Ammon's horn (tissue), 1 donor: ENCODE measurements around the gene TPRA1.

Experiments
- DNase-seq: peaks from one replicate; pipeline ENCODE4 v3.0.0-alpha.2; 2016; ENCODE audit warnings: low spot score

TPRA1 gene

GRCh38 chr3:127590282-127590592, 296 bp downstream of the TPRA1 start:
- no peak for DNase-seq

GRCh38 chr3:127589600-127590281, 792 bp downstream of the TPRA1 start:
- DNase-seq = no peak

- DNase-seq = no peak
Measured at GRCh38 chr3:127588806-127589577, 1.5 kb downstream of the TPRA1 start.

- DNase-seq = no peak
Measured at GRCh38 chr3:127587876-127588275, 2.7 kb downstream of the TPRA1 start.

GRCh38 chr3:127585813-127586413, 4.6 kb downstream of the TPRA1 start:
- DNase-seq = no peak

GRCh38 chr3:127585163-127585812, 5.2 kb downstream of the TPRA1 start:
- no peak for DNase-seq

- DNase-seq = no peak
Measured at GRCh38 chr3:127584734-127585133, 5.8 kb downstream of the TPRA1 start.

- no peak for DNase-seq
Measured at GRCh38 chr3:127580327-127581060, 10.0 kb downstream of the TPRA1 start.

- DNase-seq = no peak
Measured at GRCh38 chr3:127578802-127579201, 11.7 kb downstream of the TPRA1 start.

- no peak for DNase-seq
Measured at GRCh38 chr3:127578168-127578567, 12.4 kb downstream of the TPRA1 start.

- no peak for DNase-seq
Measured at GRCh38 chr3:127577448-127577847, 13.1 kb downstream of the TPRA1 start.

GRCh38 chr3:127574880-127575878, 15.4 kb downstream of the TPRA1 start:
- peak; percentile 90 for DNase-seq

- no peak for DNase-seq
Measured at GRCh38 chr3:127573912-127574311, 16.6 kb downstream of the TPRA1 start.

- no peak for DNase-seq
Measured at GRCh38 chr3:127573401-127573800, 17.1 kb downstream of the TPRA1 start.

- DNase-seq = no peak
Measured at GRCh38 chr3:127572735-127573134, 17.8 kb downstream of the TPRA1 start.

- no peak for DNase-seq
Measured at GRCh38 chr3:127572186-127572585, 18.3 kb downstream of the TPRA1 start.

- no peak for DNase-seq
Measured at GRCh38 chr3:127570520-127570919, 20.0 kb downstream of the TPRA1 start.

GRCh38 chr3:127569160-127569559, 21.4 kb downstream of the TPRA1 start:
- no peak for DNase-seq

GRCh38 chr3:127568586-127568985, 21.9 kb downstream of the TPRA1 start:
- no peak for DNase-seq

GRCh38 chr3:127566833-127567232, 23.7 kb downstream of the TPRA1 start:
- DNase-seq = no peak

GRCh38 chr3:127565711-127566110, 24.8 kb downstream of the TPRA1 start:
- DNase-seq = no peak
